ENCODE data around the gene PHF3. TPM values are rescaled to one million over a fixed set of nuclear protein-coding genes. Genes with fewer than 3 reads are reported as not detected.

The PHF3 gene
- total and polyA plus RNA-seq, 4 donors: 8.3 to 137 (median 25.2) TPM

DNA sequence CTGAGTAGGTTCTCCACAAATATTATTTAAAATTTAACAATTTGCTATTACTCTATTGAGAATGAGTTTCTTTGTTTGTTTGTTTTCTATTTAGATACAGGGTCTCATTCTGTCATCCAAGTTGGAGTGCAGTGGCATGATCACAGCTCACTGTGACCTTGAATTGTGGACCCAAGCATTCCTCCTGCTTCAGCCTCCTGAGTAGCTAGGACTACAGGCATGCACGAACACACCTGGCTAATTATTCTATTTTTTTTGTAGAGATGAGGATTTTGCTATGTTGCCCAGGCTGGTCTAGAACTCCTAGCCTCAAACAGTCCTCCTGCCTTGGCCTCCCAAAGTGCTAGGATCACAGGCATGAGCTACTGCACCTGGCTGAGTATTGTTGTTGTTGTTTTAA lies 122.2 kb downstream of the PHF3 start:
- TF ChIP-seq, protein P1, sequence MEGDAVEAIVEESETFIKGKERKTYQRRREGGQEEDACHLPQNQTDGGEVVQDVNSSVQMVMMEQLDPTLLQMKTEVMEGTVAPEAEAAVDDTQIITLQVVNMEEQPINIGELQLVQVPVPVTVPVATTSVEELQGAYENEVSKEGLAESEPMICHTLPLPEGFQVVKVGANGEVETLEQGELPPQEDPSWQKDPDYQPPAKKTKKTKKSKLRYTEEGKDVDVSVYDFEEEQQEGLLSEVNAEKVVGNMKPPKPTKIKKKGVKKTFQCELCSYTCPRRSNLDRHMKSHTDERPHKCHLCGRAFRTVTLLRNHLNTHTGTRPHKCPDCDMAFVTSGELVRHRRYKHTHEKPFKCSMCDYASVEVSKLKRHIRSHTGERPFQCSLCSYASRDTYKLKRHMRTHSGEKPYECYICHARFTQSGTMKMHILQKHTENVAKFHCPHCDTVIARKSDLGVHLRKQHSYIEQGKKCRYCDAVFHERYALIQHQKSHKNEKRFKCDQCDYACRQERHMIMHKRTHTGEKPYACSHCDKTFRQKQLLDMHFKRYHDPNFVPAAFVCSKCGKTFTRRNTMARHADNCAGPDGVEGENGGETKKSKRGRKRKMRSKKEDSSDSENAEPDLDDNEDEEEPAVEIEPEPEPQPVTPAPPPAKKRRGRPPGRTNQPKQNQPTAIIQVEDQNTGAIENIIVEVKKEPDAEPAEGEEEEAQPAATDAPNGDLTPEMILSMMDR (IDR thresholded peaks at IDR 0.05; ENCODE audit: control extremely low read depth, extremely low read depth): no peak
- Histone ChIP-seq H3K36me3 (ENCODE audit: control insufficient read depth in 4 of 4, insufficient read depth in 4 of 4, low read length in 4 of 4) (no peaks in the 10 kb centered on the region), H3K9ac (ENCODE audit: insufficient read depth in 1 of 2, low read length in 2 of 2) (no peak overlapping the region), H3K9me3 (ENCODE audit: control insufficient read depth in 4 of 4, insufficient read depth in 3 of 4, low read length in 3 of 4) (peaks cover 0 to 2% (median 0%) of the 10 kb centered on the region in 4 donors), H3K4me1 (ENCODE audit: control insufficient read depth in 5 of 5, insufficient read depth in 5 of 5, low read length in 5 of 5) (no peaks in the 10 kb centered on the region), H3K4me3 (no peak overlapping the region), H3K27me3 (ENCODE audit: control insufficient read depth in 3 of 3, insufficient read depth in 3 of 3, low read length in 2 of 3) (peaks cover 0 to 3% (median 0%) of the 10 kb centered on the region in 3 donors), H3K27ac (ENCODE audit: low read depth in 1 of 2, low read length in 1 of 2) (no peak overlapping the region)
- 88% methylated on average over 1 of the region's 1 CpG for WGBS, 2 donors
- DNase-seq (no peak), ATAC-seq (ENCODE audit: insufficient read depth, low FRiP score) (no peak)

DNA sequence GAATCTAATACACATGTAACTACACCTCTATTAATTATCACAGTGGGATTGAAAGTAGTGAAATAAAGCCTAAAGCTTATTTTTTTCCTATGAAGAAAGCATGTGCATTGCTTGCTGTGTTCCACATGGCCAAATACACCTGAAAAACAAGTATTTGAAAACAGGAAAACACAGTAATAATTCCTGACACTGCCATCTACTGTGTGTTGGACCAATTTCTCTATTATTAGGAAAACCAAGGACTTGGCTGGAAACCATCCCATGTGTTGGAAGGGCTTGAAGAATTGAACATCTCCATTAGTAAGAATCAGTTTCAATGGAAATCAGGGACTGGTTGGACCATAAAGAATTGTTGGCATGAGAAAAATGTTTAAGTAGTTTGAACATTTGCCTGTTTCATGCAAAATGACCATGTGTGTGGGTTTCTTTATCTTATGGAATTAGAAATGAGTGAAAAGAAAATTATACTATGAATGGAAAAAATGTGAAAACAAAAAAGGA lies 124.1 kb downstream of the PHF3 start:
- Histone ChIP-seq H3K36me3 (ENCODE audit: control insufficient read depth in 4 of 4, insufficient read depth in 4 of 4, low read length in 4 of 4) (no peaks in the 10 kb centered on the region), H3K9ac (ENCODE audit: insufficient read depth in 1 of 2, low read length in 2 of 2) (no peak overlapping the region), H3K27me3 (ENCODE audit: control insufficient read depth in 3 of 3, insufficient read depth in 3 of 3, low read length in 2 of 3) (peaks cover 0 to 3% (median 0%) of the 10 kb centered on the region in 3 donors), H3K9me3 (ENCODE audit: control insufficient read depth in 4 of 4, insufficient read depth in 3 of 4, low read length in 3 of 4) (peaks cover 0 to 2% (median 0%) of the 10 kb centered on the region in 4 donors), H3K4me1 (ENCODE audit: control insufficient read depth in 5 of 5, insufficient read depth in 5 of 5, low read length in 5 of 5) (no peaks in the 10 kb centered on the region), H3K27ac (ENCODE audit: low read depth in 1 of 2, low read length in 1 of 2) (no peak overlapping the region), H3K4me3 (no peak overlapping the region)
- ATAC-seq (ENCODE audit: insufficient read depth, low FRiP score) (no peak), DNase-seq (peak in 1 of 3 donors; percentile 16)
- TF ChIP-seq, protein P1 (IDR thresholded peaks at IDR 0.05; ENCODE audit: control extremely low read depth, extremely low read depth): no peak

DNA sequence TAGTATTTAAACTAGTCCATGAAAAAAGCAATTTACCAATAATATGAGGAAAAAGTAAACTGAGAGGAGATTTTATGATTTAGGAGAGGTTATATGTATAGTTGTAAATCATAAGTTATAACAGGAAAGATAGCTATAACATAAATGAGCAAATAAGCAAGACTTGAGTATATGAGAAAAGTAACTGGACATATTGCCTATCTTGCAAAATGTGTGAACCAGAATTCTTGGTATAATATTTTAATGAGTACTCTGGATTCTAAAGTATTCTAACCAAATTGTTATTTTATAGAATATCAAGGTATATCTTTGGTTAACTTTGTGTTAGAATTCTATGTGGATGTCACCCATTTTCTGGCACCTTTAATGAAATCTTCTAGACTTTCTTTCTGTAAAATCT lies 124.6 kb downstream of the PHF3 start:
- H3K9ac ChIP-seq (ENCODE audit: insufficient read depth in 1 of 2, low read length in 2 of 2): no peak overlapping the region
- no peak for ATAC-seq (ENCODE audit: insufficient read depth, low FRiP score)

More for the DNA sequence above, 124.6 kb downstream of the PHF3 start:
- no peak for DNase-seq
- Histone ChIP-seq H3K27ac (ENCODE audit: low read depth in 1 of 2, low read length in 1 of 2) (no peak overlapping the region), H3K4me3 (no peak overlapping the region), H3K36me3 (ENCODE audit: control insufficient read depth in 4 of 4, insufficient read depth in 4 of 4, low read length in 4 of 4) (no peaks in the 10 kb centered on the region), H3K9me3 (ENCODE audit: control insufficient read depth in 4 of 4, insufficient read depth in 3 of 4, low read length in 3 of 4) (peaks cover 0 to 2% (median 0%) of the 10 kb centered on the region in 4 donors), H3K4me1 (ENCODE audit: control insufficient read depth in 5 of 5, insufficient read depth in 5 of 5, low read length in 5 of 5) (no peaks in the 10 kb centered on the region), H3K27me3 (ENCODE audit: control insufficient read depth in 3 of 3, insufficient read depth in 3 of 3, low read length in 2 of 3) (peaks cover 0 to 3% (median 0%) of the 10 kb centered on the region in 3 donors)
- TF ChIP-seq, protein P1 (IDR thresholded peaks at IDR 0.05; ENCODE audit: control extremely low read depth, extremely low read depth): no peak

Measured in lung (tissue), 12 donors.